Measurements from ENCODE around the gene GPC5. TPM values are rescaled to one million over a fixed set of nuclear protein-coding genes. Genes with fewer than 3 reads are reported as not detected.
"Not testable (repeated sequence)": the region's sequence is repeated elsewhere in the genome, so short reads cannot be mapped to it uniquely, and the experiment has no call there.

The GPC5 gene
- total RNA-seq, 2 donors from 2014 or later, result 0.37 to 0.52 TPM

- no peak for DNase-seq (ENCODE audit: low spot score)
- intact Hi-C loops (cut with DNase I), result no loop called here
These were observed 28.5 kb downstream of the GPC5 start for GRCh38 chr13:91426913-91427312.

- DNase-seq (ENCODE audit: low spot score), result not testable (repeated sequence)
These were observed 40.3 kb downstream of the GPC5 start for GRCh38 chr13:91438674-91439073.

GRCh38 chr13:91450913-91451312, 52.5 kb downstream of the GPC5 start:
- intact Hi-C loops (cut with DNase I), result no loop called here

More at GRCh38 chr13:91438674-91439073, 40.3 kb downstream of the GPC5 start:
- intact Hi-C loops (cut with DNase I), result not testable (repeated sequence)

GRCh38 chr13:91454666-91455065, 56.2 kb downstream of the GPC5 start:
- intact Hi-C loops (cut with DNase I), result no loop called here
- DNase-seq (ENCODE audit: low spot score), result no peak

More at GRCh38 chr13:91450913-91451312, 52.5 kb downstream of the GPC5 start:
- DNase-seq (ENCODE audit: low spot score), result no peak

- DNase-seq (ENCODE audit: low spot score), result no peak
- intact Hi-C loops (cut with DNase I), result no loop called here
These were observed 58.4 kb downstream of the GPC5 start for GRCh38 chr13:91456837-91457236.

- intact Hi-C loops (cut with DNase I), result no loop called here
- DNase-seq (ENCODE audit: low spot score), result no peak
These were observed 61.1 kb downstream of the GPC5 start for GRCh38 chr13:91459485-91459884.

GRCh38 chr13:91464336-91464735, 65.9 kb downstream of the GPC5 start:
- intact Hi-C loops (cut with DNase I), result no loop called here

GRCh38 chr13:91467236-91467635, 68.8 kb downstream of the GPC5 start:
- intact Hi-C loops (cut with DNase I), result no loop called here
- DNase-seq (ENCODE audit: low spot score), result no peak

More at GRCh38 chr13:91464336-91464735, 65.9 kb downstream of the GPC5 start:
- DNase-seq (ENCODE audit: low spot score), result no peak

- intact Hi-C loops (cut with DNase I), result no loop called here
- DNase-seq (ENCODE audit: low spot score), result no peak
These were observed 69.9 kb downstream of the GPC5 start for GRCh38 chr13:91468301-91468700.

GRCh38 chr13:91470084-91470621, 71.7 kb downstream of the GPC5 start:
- intact Hi-C loops (cut with DNase I), result no loop called here
- DNase-seq (ENCODE audit: low spot score), result no peak

- intact Hi-C loops (cut with DNase I), result no loop called here
- DNase-seq (ENCODE audit: low spot score), result no peak
These were observed 72.3 kb downstream of the GPC5 start for GRCh38 chr13:91470681-91471080.

- intact Hi-C loops (cut with DNase I), result no loop called here
- DNase-seq (ENCODE audit: low spot score), result no peak
These were observed 84.0 kb downstream of the GPC5 start for GRCh38 chr13:91482427-91482826.

- intact Hi-C loops (cut with DNase I), result no loop called here
These were observed 93.6 kb downstream of the GPC5 start for GRCh38 chr13:91491980-91492379.

GRCh38 chr13:91493442-91493841, 95.0 kb downstream of the GPC5 start:
- DNase-seq (ENCODE audit: low spot score), result no peak
- intact Hi-C loops (cut with DNase I), result no loop called here

More at GRCh38 chr13:91491980-91492379, 93.6 kb downstream of the GPC5 start:
- no peak for DNase-seq (ENCODE audit: low spot score)

- intact Hi-C loops (cut with DNase I), result no loop called here
- DNase-seq (ENCODE audit: low spot score), result no peak
These were observed 99.9 kb downstream of the GPC5 start for GRCh38 chr13:91498298-91498697.

- intact Hi-C loops (cut with DNase I), result no loop called here
- no peak for DNase-seq (ENCODE audit: low spot score)
These were observed 105.8 kb downstream of the GPC5 start for GRCh38 chr13:91504216-91504615.

- intact Hi-C loops (cut with DNase I), result no loop called here
- no peak for DNase-seq (ENCODE audit: low spot score)
These were observed 108.3 kb downstream of the GPC5 start for GRCh38 chr13:91506759-91507158.

- DNase-seq (ENCODE audit: low spot score), result no peak
- intact Hi-C loops (cut with DNase I), result no loop called here
These were observed 111.6 kb downstream of the GPC5 start for GRCh38 chr13:91510058-91510457.

- intact Hi-C loops (cut with DNase I), result no loop called here
- DNase-seq (ENCODE audit: low spot score), result no peak
These were observed 115.4 kb downstream of the GPC5 start for GRCh38 chr13:91513790-91514189.

GRCh38 chr13:91516799-91517198, 118.4 kb downstream of the GPC5 start:
- no peak for DNase-seq (ENCODE audit: low spot score)
- intact Hi-C loops (cut with DNase I), result no loop called here

GRCh38 chr13:91520952-91521351, 122.5 kb downstream of the GPC5 start:
- intact Hi-C loops (cut with DNase I), result no loop called here
- DNase-seq (ENCODE audit: low spot score), result no peak

- intact Hi-C loops (cut with DNase I), result no loop called here
- no peak for DNase-seq (ENCODE audit: low spot score)
These were observed 124.7 kb downstream of the GPC5 start for GRCh38 chr13:91523116-91523515.

All from posterior vena cava (tissue), 2 donors.